CD8-positive, alpha-beta memory T cell (primary cell): ENCODE results near the gene LAMA3. TPM values are rescaled to one million over a fixed set of nuclear protein-coding genes. Genes with fewer than 3 reads are reported as not detected.

ENCODE experiments used
- CTCF ChIA-PET: fragments of 350-600 bp; sonication (Branson Sonifier 250); formaldehyde crosslinking; loops from one replicate; lab custom pipeline; 2021; ENCODE audit warnings: antibody characterized with exemption; lab: Charles Lee
- POLR2A ChIA-PET: fragments of 350-600 bp; sonication (Branson Sonifier 250); formaldehyde crosslinking; loops from one replicate; lab custom pipeline; 2021; ENCODE audit warnings: antibody characterized with exemption; lab: Charles Lee
- DNase-seq, 5 donors: peaks; one replicate each; pipeline versions ENCODE4 v3.0.0 to v3.0.0-alpha.2; 2020 to 2022; ENCODE audit warnings: mixed read lengths in 1 of 5
- H3K27ac ChIP-seq: one replicate; pipeline ENCODE4 v1.7.0; 2013; ENCODE audit warnings: low read depth, mild to moderate bottlenecking, low read length, moderate library complexity
- H3K27me3 ChIP-seq: 2 replicates; pipeline ENCODE4 v1.7.0; 2013; ENCODE audit warnings: low read length, mild to moderate bottlenecking; ENCODE audit not compliant: insufficient read depth, poor library complexity, severe bottlenecking
- H3K36me3 ChIP-seq: 2 replicates; pipeline ENCODE4 v1.7.0; 2013; ENCODE audit warnings: mild to moderate bottlenecking, low read length, moderate library complexity; ENCODE audit not compliant: insufficient read depth
- H3K4me1 ChIP-seq: 2 replicates; pipeline ENCODE4 v1.7.0; 2013; ENCODE audit warnings: mild to moderate bottlenecking, low read length, moderate library complexity; ENCODE audit not compliant: insufficient read depth
- H3K4me3 ChIP-seq: 2 replicates; pipeline ENCODE4 v1.7.0; 2013; ENCODE audit warnings: mild to moderate bottlenecking, low read length
- H3K9me3 ChIP-seq: 2 replicates; pipeline ENCODE4 v1.7.0; 2013; ENCODE audit warnings: mild to moderate bottlenecking, low read length
- H3K27ac Mint-ChIP-seq, 8 donors: one replicate each; pipeline ENCODE4 v1.8.0; 2020 to 2021; ENCODE audit warnings: mixed read lengths in 8 of 8, mild to moderate bottlenecking in 6 of 8, inconsistent platforms in 3 of 8, moderate library complexity in 3 of 8
- H3K27me3 Mint-ChIP-seq, 2 donors: one replicate each; pipeline ENCODE4 v1.8.0; 2020 to 2021; ENCODE audit warnings: mixed read lengths in 2 of 2, mild to moderate bottlenecking in 1 of 2, moderate library complexity in 1 of 2
- H3K36me3 Mint-ChIP-seq, 3 donors: one replicate each; pipeline ENCODE4 v1.8.0; 2020 to 2021; ENCODE audit warnings: mixed read lengths in 3 of 3, inconsistent platforms in 1 of 3, mild to moderate bottlenecking in 1 of 3
- H3K4me1 Mint-ChIP-seq, 3 donors: one replicate each; pipeline ENCODE4 v1.8.0; 2020 to 2021; ENCODE audit warnings: mixed read lengths in 3 of 3, inconsistent platforms in 1 of 3, mild to moderate bottlenecking in 1 of 3
- H3K4me3 Mint-ChIP-seq, 7 donors: one replicate each; pipeline ENCODE4 v1.8.0; 2020 to 2021; ENCODE audit warnings: mixed read lengths in 7 of 7, mild to moderate bottlenecking in 6 of 7, moderate library complexity in 4 of 7, inconsistent platforms in 2 of 7
- H3K9me3 Mint-ChIP-seq, 5 donors: one replicate each; pipeline ENCODE4 v1.8.0; 2020 to 2022; ENCODE audit warnings: mixed read lengths in 5 of 5, mild to moderate bottlenecking in 3 of 5, moderate library complexity in 2 of 5, inconsistent platforms in 1 of 5
- polyA plus RNA-seq: library from polyadenylated mRNA; unstranded; fragments of 300-500 nt; fragmentation: Illumina TruSeq; gene quantifications from one replicate; pipeline ENCODE4 v1.2.3, GENCODE V29; 2021
- total RNA-seq, 2 experiments: library from RNA; stranded (reverse); gene quantifications; one replicate each; pipeline ENCODE4 v1.2.3, GENCODE V29; 2021

Gene LAMA3
- total and polyA plus RNA-seq, 3 experiments from 2014 or later = 0.47 TPM; not detected in 2

DNA sequence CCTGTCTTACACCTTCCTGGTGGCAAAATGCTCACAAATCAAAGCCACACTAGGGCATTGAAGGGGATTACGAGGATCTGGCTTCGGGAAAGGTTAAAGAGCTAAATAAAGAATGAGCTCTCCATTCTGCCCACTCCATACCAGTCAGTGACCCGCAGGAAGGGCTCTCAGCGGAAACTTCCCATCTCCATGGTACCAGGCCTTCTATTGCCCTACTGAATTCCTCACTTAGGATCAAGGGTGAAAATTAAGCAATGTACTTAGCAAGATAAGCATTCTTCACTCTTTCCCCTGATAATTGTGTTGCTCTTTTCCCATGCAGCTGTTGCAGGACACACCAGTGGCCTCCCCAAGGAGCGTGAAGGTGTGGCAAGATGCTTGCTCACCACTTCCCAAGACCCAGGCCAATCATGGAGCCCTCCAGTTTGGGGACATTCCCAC lies 249.7 kb downstream of the LAMA3 start:
- DNase-seq = no peak
- H3K27ac ChIP-seq = no peak overlapping the region
- Mint-ChIP-seq H3K4me3 (peak overlapping the region in 1 of 7 donors; percentile 28), H3K36me3 (no peaks in the 10 kb centered on the region), H3K9me3 (no peaks in the 10 kb centered on the region), H3K27ac (peak overlapping the region in 2 of 8 donors; percentile 35 to 49), H3K4me1 (peaks cover 59 to 78% (median 74%) of the 10 kb centered on the region in 3 donors), H3K27me3 (no peaks in the 10 kb centered on the region)
- H3K9me3 ChIP-seq = no peaks in the 10 kb centered on the region
- no peaks in the 10 kb centered on the region for H3K27me3 ChIP-seq
- no peak overlapping the region for H3K4me3 ChIP-seq
- H3K36me3 ChIP-seq = no peaks in the 10 kb centered on the region
- ChIA-PET CTCF (interaction anchor here (1.0 to 1.6 kb wide), 2 partner anchors 20 to 27 kb away, joined by 3 to 6 read pairs; no protein-coding TSS in a partner anchor), POLR2A (no interaction called here)
- peaks cover 59% of the 10 kb centered on the region for H3K4me1 ChIP-seq

GRCh38 chr18:23939366-23939765 lies 250.1 kb downstream of the LAMA3 start:
- Mint-ChIP-seq H3K27me3 (no peaks in the 10 kb centered on the region), H3K36me3 (no peaks in the 10 kb centered on the region), H3K4me1 (peaks cover 55 to 74% (median 70%) of the 10 kb centered on the region in 3 donors), H3K4me3 (no peak overlapping the region), H3K9me3 (no peaks in the 10 kb centered on the region), H3K27ac (peak overlapping the region in 1 of 8 donors; percentile 35)
- H3K36me3 ChIP-seq = no peaks in the 10 kb centered on the region
- H3K4me3 ChIP-seq = no peak overlapping the region
- ChIA-PET CTCF (interaction anchor here (1.0 to 1.6 kb wide), 2 partner anchors 21 to 27 kb away, joined by 3 to 6 read pairs; no protein-coding TSS in a partner anchor), POLR2A (no interaction called here)
- no peak for DNase-seq
- H3K27ac ChIP-seq = no peak overlapping the region
- no peaks in the 10 kb centered on the region for H3K9me3 ChIP-seq
- no peaks in the 10 kb centered on the region for H3K27me3 ChIP-seq
- peaks cover 55% of the 10 kb centered on the region for H3K4me1 ChIP-seq

GRCh38 chr18:23939896-23940295 lies 250.6 kb downstream of the LAMA3 start:
- no peaks in the 10 kb centered on the region for H3K36me3 Mint-ChIP-seq
- ChIA-PET CTCF (interaction anchor here (1.0 to 1.6 kb wide), 2 partner anchors 21 to 26 kb away, joined by 3 to 6 read pairs; no protein-coding TSS in a partner anchor), POLR2A (no interaction called here)
- H3K27ac Mint-ChIP-seq = no peak overlapping the region
- Histone ChIP-seq H3K4me1 (peaks cover 50% of the 10 kb centered on the region), H3K9me3 (no peaks in the 10 kb centered on the region), H3K27me3 (no peaks in the 10 kb centered on the region), H3K27ac (no peak overlapping the region), H3K36me3 (no peaks in the 10 kb centered on the region), H3K4me3 (no peak overlapping the region)
- H3K9me3 Mint-ChIP-seq = no peaks in the 10 kb centered on the region
- H3K4me1 Mint-ChIP-seq = peaks cover 52 to 68% (median 65%) of the 10 kb centered on the region in 3 donors
- H3K27me3 Mint-ChIP-seq = no peaks in the 10 kb centered on the region
- no peak overlapping the region for H3K4me3 Mint-ChIP-seq
- DNase-seq = no peak

GRCh38 chr18:23941791-23942190 lies 252.5 kb downstream of the LAMA3 start:
- peaks cover 35 to 50% (median 46%) of the 10 kb centered on the region in 3 donors for H3K4me1 Mint-ChIP-seq
- ChIA-PET POLR2A (no interaction called here), CTCF (interaction anchor here (1.7 kb wide), 1 partner anchor 176 kb away, joined by 5 read pairs; no protein-coding TSS in a partner anchor)
- Histone ChIP-seq H3K9me3 (no peaks in the 10 kb centered on the region), H3K4me1 (peaks cover 33% of the 10 kb centered on the region), H3K36me3 (no peaks in the 10 kb centered on the region), H3K27me3 (no peaks in the 10 kb centered on the region), H3K27ac (no peak overlapping the region), H3K4me3 (no peak overlapping the region)
- H3K36me3 Mint-ChIP-seq = no peaks in the 10 kb centered on the region
- DNase-seq = no peak
- no peaks in the 10 kb centered on the region for H3K9me3 Mint-ChIP-seq
- H3K4me3 Mint-ChIP-seq = no peak overlapping the region
- H3K27me3 Mint-ChIP-seq = no peaks in the 10 kb centered on the region
- H3K27ac Mint-ChIP-seq = peak overlapping the region in 1 of 8 donors; percentile 13

GRCh38 chr18:23943104-23943503 lies 253.9 kb downstream of the LAMA3 start:
- peak overlapping the region in 6 of 7 donors; percentile 2 to 66 (median 62) for H3K4me3 Mint-ChIP-seq

DNA sequence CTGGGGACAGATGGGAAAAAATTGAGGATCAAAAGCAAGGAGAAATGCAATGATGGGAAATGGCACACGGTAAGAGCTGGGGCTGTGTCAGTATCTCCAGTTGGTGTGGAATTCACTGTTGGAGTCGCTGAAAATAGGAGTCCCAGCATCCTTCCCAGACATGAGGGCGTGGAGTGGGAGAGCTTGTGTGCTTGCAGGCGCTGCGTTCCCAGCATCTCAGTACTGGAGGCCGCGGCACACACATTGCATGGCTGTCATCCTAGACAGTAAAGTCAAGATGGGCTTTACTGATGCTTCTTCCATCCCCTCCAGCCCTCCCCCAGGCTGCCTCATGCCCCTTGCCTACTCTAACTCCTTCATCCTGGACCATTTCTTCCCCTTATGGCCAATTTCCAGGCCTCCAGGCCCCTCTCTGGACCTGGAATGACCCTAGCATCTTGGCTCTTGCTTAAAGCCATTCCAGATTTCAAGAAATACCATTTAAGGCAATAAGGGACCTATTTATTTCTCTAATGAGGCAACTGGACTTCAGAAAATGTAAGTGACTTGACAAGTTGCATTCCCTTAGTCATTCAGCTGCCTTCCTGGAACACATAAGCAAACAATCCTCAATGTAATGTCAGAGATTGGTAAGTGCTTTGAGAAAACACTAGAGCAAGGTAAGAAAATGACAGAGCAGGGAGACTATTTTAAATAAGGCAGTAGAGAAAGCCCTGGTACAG lies 254.8 kb downstream of the LAMA3 start:
- Histone ChIP-seq H3K27ac (no peak overlapping the region), H3K4me3 (no peak overlapping the region), H3K9me3 (no peaks in the 10 kb centered on the region), H3K4me1 (peaks cover 12% of the 10 kb centered on the region), H3K27me3 (no peaks in the 10 kb centered on the region), H3K36me3 (no peaks in the 10 kb centered on the region)
- Mint-ChIP-seq H3K9me3 (no peaks in the 10 kb centered on the region), H3K27me3 (no peaks in the 10 kb centered on the region), H3K4me1 (peaks cover 16 to 27% (median 25%) of the 10 kb centered on the region in 3 donors), H3K27ac (peak overlapping the region in 2 of 8 donors; percentile 10 to 46), H3K36me3 (no peaks in the 10 kb centered on the region), H3K4me3 (no peak overlapping the region)
- POLR2A ChIA-PET = interaction anchor here (0.6 kb wide), 1 partner anchor 172 kb away, joined by 5 read pairs; no protein-coding TSS in a partner anchor
- CTCF ChIA-PET = interaction anchor here (1.3 kb wide), 1 partner anchor 25 kb away, joined by 3 read pairs; no protein-coding TSS in a partner anchor
- no peak for DNase-seq

More at GRCh38 chr18:23943104-23943503, 253.9 kb downstream of the LAMA3 start:
- Mint-ChIP-seq H3K4me1 (peaks cover 25 to 36% (median 35%) of the 10 kb centered on the region in 3 donors), H3K27me3 (no peaks in the 10 kb centered on the region), H3K9me3 (no peaks in the 10 kb centered on the region), H3K27ac (peak overlapping the region in 5 of 8 donors; percentile 25 to 90 (median 40)), H3K36me3 (no peaks in the 10 kb centered on the region)
- no peaks in the 10 kb centered on the region for H3K9me3 ChIP-seq
- H3K27ac ChIP-seq = no peak overlapping the region
- H3K36me3 ChIP-seq = no peaks in the 10 kb centered on the region
- H3K4me1 ChIP-seq = peaks cover 21% of the 10 kb centered on the region
- DNase-seq = no peak
- peak overlapping the region; percentile 34 for H3K4me3 ChIP-seq
- POLR2A ChIA-PET = no interaction called here
- CTCF ChIA-PET = interaction anchor here (0.7 to 1.7 kb wide), 3 partner anchors 10 to 175 kb away, joined by 3 to 5 read pairs (median 4); no protein-coding TSS in a partner anchor
- no peaks in the 10 kb centered on the region for H3K27me3 ChIP-seq

GRCh38 chr18:23945416-23946079 lies 256.3 kb downstream of the LAMA3 start:
- no peaks in the 10 kb centered on the region for H3K9me3 Mint-ChIP-seq
- H3K27me3 Mint-ChIP-seq = no peaks in the 10 kb centered on the region
- H3K4me1 ChIP-seq = peaks cover 11% of the 10 kb centered on the region
- H3K9me3 ChIP-seq = no peaks in the 10 kb centered on the region
- CTCF ChIA-PET = no interaction called here
- no peaks in the 10 kb centered on the region for H3K27me3 ChIP-seq
- no peak overlapping the region for H3K27ac ChIP-seq
- H3K4me3 ChIP-seq = no peak overlapping the region
- H3K4me3 Mint-ChIP-seq = no peak overlapping the region
- no peak for DNase-seq
- no peaks in the 10 kb centered on the region for H3K36me3 Mint-ChIP-seq
- peak overlapping the region in 1 of 8 donors; percentile 10 for H3K27ac Mint-ChIP-seq
- H3K4me1 Mint-ChIP-seq = peaks cover 12 to 21% (median 21%) of the 10 kb centered on the region in 3 donors
- H3K36me3 ChIP-seq = no peaks in the 10 kb centered on the region
- POLR2A ChIA-PET = no interaction called here
